ENCODE data around the gene NFIC. TPM values are rescaled to one million over a fixed set of nuclear protein-coding genes. Genes with fewer than 3 reads are reported as not detected.

NFIC gene
- polyA plus RNA-seq, 1 donor from 2014 or later: 0.24 TPM

DNA sequence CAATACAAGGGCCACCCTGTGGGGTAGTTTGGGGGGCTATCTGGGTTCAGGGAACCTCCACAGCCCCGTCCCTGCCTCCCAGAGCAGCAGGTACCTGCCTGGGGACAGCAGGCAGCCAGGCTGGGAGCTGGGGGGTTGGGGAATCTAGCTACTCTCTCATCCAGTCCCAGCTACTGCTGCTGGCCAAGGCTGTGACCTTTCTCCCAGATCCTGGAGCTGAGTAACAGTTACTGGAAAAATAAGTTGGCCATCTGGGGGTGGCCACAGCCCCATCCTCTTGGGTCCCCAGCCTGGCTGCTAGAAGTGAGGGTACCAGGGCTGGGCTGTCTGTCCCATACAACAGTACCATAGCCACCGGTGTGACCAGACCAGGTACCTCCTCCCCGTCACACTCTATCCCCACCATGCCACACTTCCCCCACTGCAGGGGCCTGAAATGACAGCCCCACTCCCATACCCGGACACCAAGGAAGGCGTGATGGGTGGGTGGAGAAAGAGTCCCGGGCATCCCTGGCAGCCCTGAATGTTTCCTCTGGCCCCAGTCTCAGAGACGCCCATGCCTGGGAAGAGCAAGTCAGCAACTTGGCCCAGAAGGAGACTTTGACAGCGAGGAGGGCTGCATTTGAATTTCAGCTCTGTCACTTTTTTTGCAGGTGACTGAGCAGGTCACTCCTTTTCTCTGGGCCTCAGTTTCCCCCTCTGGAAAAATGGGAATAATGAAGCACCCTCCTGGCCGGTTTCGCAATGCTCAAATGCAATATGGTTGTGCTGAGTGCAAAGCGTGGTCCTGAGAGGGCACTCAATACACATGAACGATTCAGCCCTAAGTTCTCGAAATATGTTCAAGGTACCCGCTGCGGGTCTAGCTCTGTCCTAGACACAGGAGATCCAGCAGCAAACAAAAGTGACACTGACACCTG lies 30.7 kb upstream of the NFIC start:
- no peaks in the 10 kb centered on the region for H3K9me3 ChIP-seq (ENCODE audit: low read length)
- H3F3A ChIP-seq (ENCODE audit: insufficient read depth, low read length, poor library complexity, severe bottlenecking): no peaks in the 10 kb centered on the region
- H4K20me1 ChIP-seq (ENCODE audit: insufficient read depth): no peaks in the 10 kb centered on the region
- peaks cover 20% of the 10 kb centered on the region for H3K27me3 ChIP-seq (ENCODE audit: insufficient read depth, low read depth, low read length)
- no peak overlapping the region for H3K9ac ChIP-seq (ENCODE audit: low read length)
- TF ChIP-seq, protein P1, sequence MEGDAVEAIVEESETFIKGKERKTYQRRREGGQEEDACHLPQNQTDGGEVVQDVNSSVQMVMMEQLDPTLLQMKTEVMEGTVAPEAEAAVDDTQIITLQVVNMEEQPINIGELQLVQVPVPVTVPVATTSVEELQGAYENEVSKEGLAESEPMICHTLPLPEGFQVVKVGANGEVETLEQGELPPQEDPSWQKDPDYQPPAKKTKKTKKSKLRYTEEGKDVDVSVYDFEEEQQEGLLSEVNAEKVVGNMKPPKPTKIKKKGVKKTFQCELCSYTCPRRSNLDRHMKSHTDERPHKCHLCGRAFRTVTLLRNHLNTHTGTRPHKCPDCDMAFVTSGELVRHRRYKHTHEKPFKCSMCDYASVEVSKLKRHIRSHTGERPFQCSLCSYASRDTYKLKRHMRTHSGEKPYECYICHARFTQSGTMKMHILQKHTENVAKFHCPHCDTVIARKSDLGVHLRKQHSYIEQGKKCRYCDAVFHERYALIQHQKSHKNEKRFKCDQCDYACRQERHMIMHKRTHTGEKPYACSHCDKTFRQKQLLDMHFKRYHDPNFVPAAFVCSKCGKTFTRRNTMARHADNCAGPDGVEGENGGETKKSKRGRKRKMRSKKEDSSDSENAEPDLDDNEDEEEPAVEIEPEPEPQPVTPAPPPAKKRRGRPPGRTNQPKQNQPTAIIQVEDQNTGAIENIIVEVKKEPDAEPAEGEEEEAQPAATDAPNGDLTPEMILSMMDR (IDR thresholded peaks at IDR 0.05; ENCODE audit: poor library complexity, severe bottlenecking): no peak
- no peak for TF ChIP-seq EP300 (conservative IDR thresholded peaks at IDR 0.05; ENCODE audit: poor library complexity, severe bottlenecking)
- TF ChIP-seq POLR2AphosphoS5 (IDR thresholded peaks at IDR 0.05): no peak
- no peak for TF ChIP-seq TAF1 (IDR thresholded peaks at IDR 0.05; ENCODE audit: low read depth)
- no peak for TF ChIP-seq EZH2 (IDR thresholded peaks at IDR 0.05; ENCODE audit: borderline replicate concordance, insufficient read depth, low read length, poor library complexity, severe bottlenecking)
- TF ChIP-seq, protein P2, sequence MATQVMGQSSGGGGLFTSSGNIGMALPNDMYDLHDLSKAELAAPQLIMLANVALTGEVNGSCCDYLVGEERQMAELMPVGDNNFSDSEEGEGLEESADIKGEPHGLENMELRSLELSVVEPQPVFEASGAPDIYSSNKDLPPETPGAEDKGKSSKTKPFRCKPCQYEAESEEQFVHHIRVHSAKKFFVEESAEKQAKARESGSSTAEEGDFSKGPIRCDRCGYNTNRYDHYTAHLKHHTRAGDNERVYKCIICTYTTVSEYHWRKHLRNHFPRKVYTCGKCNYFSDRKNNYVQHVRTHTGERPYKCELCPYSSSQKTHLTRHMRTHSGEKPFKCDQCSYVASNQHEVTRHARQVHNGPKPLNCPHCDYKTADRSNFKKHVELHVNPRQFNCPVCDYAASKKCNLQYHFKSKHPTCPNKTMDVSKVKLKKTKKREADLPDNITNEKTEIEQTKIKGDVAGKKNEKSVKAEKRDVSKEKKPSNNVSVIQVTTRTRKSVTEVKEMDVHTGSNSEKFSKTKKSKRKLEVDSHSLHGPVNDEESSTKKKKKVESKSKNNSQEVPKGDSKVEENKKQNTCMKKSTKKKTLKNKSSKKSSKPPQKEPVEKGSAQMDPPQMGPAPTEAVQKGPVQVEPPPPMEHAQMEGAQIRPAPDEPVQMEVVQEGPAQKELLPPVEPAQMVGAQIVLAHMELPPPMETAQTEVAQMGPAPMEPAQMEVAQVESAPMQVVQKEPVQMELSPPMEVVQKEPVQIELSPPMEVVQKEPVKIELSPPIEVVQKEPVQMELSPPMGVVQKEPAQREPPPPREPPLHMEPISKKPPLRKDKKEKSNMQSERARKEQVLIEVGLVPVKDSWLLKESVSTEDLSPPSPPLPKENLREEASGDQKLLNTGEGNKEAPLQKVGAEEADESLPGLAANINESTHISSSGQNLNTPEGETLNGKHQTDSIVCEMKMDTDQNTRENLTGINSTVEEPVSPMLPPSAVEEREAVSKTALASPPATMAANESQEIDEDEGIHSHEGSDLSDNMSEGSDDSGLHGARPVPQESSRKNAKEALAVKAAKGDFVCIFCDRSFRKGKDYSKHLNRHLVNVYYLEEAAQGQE (IDR thresholded peaks at IDR 0.05; ENCODE audit: borderline replicate concordance): no peak
- H2AFZ ChIP-seq (ENCODE audit: low read depth, low read length): no peak overlapping the region
- no peak overlapping the region for H3K4me2 ChIP-seq (ENCODE audit: low read length)
- no peak overlapping the region for H3K27ac ChIP-seq (ENCODE audit: low read length)
- H3K79me2 ChIP-seq (replicated peaks; ENCODE audit: insufficient read depth, low read length): no peaks in the 10 kb centered on the region
- H3K4me3 ChIP-seq (ENCODE audit: low read length): no peak overlapping the region
- H3K36me3 ChIP-seq (ENCODE audit: insufficient read depth, low read length): no peaks in the 10 kb centered on the region
- no peaks in the 10 kb centered on the region for H3K9me2 ChIP-seq (ENCODE audit: insufficient read depth, low read length)

DNA sequence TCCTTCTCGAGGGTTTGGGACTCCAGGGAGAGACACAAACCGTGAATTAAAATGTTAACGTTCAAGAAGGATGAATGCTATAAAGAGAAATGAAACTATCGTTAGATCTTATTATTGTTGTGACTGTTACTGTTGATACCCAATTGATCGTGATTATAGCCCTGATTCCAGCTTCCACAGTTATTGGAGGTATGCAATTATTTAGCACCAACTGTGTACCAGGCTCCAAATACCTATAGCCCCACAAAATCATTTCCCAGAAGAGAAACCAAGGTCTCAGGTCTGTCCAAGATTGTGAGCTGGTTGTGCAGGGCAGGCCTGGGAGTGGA lies 30.1 kb upstream of the NFIC start:
- H2AFZ ChIP-seq (ENCODE audit: low read depth, low read length): no peak overlapping the region

More for the DNA sequence above, 30.1 kb upstream of the NFIC start:
- Histone ChIP-seq H3K4me3 (ENCODE audit: low read length) (no peak overlapping the region), H3K27ac (ENCODE audit: low read length) (no peak overlapping the region), H3K27me3 (ENCODE audit: insufficient read depth, low read depth, low read length) (peaks cover 16% of the 10 kb centered on the region), H3K9me3 (ENCODE audit: low read length) (no peaks in the 10 kb centered on the region), H4K20me1 (ENCODE audit: insufficient read depth) (no peaks in the 10 kb centered on the region), H3K9me2 (ENCODE audit: insufficient read depth, low read length) (no peaks in the 10 kb centered on the region), H3F3A (ENCODE audit: insufficient read depth, low read length, poor library complexity, severe bottlenecking) (no peaks in the 10 kb centered on the region), H3K36me3 (ENCODE audit: insufficient read depth, low read length) (no peaks in the 10 kb centered on the region), H3K4me2 (ENCODE audit: low read length) (no peak overlapping the region), H3K79me2 (replicated peaks; ENCODE audit: insufficient read depth, low read length) (no peaks in the 10 kb centered on the region), H3K9ac (ENCODE audit: low read length) (no peak overlapping the region)
- TF ChIP-seq, protein P2 (IDR thresholded peaks at IDR 0.05; ENCODE audit: borderline replicate concordance): no peak
- TF ChIP-seq POLR2AphosphoS5 (IDR thresholded peaks at IDR 0.05) (no peak), EZH2 (IDR thresholded peaks at IDR 0.05; ENCODE audit: borderline replicate concordance, insufficient read depth, low read length, poor library complexity, severe bottlenecking) (no peak), TAF1 (IDR thresholded peaks at IDR 0.05; ENCODE audit: low read depth) (no peak), RAD21 (conservative IDR thresholded peaks at IDR 0.05) (no peak), MXI1 (conservative IDR thresholded peaks at IDR 0.05; ENCODE audit: poor library complexity, severe bottlenecking) (no peak), SMC3 (conservative IDR thresholded peaks at IDR 0.05; ENCODE audit: poor library complexity) (no peak), EP300 (conservative IDR thresholded peaks at IDR 0.05; ENCODE audit: poor library complexity, severe bottlenecking) (no peak)
- TF ChIP-seq, protein P1 (IDR thresholded peaks at IDR 0.05; ENCODE audit: poor library complexity, severe bottlenecking): no peak
